ENCODE results near the gene EXOC8. TPM values are rescaled to one million over a fixed set of nuclear protein-coding genes. Genes with fewer than 3 reads are reported as not detected.

EXOC8 gene
- total and polyA plus RNA-seq, 2 experiments from 2014 or later, result 2.3 to 14.4 TPM

GRCh38 chr1:231359113-231359512 lies 21.5 kb upstream of the EXOC8 start (continued):
- TF ChIP-seq, protein P1, sequence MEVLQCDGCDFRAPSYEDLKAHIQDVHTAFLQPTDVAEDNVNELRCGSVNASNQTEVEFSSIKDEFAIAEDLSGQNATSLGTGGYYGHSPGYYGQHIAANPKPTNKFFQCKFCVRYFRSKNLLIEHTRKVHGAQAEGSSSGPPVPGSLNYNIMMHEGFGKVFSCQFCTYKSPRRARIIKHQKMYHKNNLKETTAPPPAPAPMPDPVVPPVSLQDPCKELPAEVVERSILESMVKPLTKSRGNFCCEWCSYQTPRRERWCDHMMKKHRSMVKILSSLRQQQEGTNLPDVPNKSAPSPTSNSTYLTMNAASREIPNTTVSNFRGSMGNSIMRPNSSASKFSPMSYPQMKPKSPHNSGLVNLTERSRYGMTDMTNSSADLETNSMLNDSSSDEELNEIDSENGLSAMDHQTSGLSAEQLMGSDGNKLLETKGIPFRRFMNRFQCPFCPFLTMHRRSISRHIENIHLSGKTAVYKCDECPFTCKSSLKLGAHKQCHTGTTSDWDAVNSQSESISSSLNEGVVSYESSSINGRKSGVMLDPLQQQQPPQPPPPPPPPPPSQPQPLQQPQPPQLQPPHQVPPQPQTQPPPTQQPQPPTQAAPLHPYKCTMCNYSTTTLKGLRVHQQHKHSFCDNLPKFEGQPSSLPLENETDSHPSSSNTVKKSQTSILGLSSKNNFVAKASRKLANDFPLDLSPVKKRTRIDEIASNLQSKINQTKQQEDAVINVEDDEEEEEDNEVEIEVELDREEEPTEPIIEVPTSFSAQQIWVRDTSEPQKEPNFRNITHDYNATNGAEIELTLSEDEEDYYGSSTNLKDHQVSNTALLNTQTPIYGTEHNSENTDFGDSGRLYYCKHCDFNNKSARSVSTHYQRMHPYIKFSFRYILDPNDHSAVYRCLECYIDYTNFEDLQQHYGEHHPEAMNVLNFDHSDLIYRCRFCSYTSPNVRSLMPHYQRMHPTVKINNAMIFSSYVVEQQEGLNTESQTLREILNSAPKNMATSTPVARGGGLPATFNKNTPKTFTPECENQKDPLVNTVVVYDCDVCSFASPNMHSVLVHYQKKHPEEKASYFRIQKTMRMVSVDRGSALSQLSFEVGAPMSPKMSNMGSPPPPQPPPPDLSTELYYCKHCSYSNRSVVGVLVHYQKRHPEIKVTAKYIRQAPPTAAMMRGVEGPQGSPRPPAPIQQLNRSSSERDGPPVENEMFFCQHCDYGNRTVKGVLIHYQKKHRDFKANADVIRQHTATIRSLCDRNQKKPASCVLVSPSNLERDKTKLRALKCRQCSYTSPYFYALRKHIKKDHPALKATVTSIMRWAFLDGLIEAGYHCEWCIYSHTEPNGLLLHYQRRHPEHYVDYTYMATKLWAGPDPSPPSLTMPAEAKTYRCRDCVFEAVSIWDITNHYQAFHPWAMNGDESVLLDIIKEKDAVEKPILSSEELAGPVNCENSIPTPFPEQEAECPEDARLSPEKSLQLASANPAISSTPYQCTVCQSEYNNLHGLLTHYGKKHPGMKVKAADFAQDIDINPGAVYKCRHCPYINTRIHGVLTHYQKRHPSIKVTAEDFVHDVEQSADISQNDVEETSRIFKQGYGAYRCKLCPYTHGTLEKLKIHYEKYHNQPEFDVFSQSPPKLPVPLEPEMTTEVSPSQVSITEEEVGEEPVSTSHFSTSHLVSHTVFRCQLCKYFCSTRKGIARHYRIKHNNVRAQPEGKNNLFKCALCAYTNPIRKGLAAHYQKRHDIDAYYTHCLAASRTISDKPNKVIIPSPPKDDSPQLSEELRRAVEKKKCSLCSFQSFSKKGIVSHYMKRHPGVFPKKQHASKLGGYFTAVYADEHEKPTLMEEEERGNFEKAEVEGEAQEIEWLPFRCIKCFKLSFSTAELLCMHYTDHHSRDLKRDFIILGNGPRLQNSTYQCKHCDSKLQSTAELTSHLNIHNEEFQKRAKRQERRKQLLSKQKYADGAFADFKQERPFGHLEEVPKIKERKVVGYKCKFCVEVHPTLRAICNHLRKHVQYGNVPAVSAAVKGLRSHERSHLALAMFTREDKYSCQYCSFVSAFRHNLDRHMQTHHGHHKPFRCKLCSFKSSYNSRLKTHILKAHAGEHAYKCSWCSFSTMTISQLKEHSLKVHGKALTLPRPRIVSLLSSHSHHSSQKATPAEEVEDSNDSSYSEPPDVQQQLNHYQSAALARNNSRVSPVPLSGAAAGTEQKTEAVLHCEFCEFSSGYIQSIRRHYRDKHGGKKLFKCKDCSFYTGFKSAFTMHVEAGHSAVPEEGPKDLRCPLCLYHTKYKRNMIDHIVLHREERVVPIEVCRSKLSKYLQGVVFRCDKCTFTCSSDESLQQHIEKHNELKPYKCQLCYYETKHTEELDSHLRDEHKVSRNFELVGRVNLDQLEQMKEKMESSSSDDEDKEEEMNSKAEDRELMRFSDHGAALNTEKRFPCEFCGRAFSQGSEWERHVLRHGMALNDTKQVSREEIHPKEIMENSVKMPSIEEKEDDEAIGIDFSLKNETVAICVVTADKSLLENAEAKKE (CRISPR knock-in tag; IDR thresholded peaks at IDR 0.05), result no peak
- TF ChIP-seq POLR2AphosphoS5 (IDR thresholded peaks at IDR 0.05; ENCODE audit: low read depth), result no peak
- TF ChIP-seq EZH2 (IDR thresholded peaks at IDR 0.05; ENCODE audit: low read depth, unreplicated experiment), result no peak
- no peak for TF ChIP-seq REST (IDR thresholded peaks at IDR 0.05; ENCODE audit: unreplicated experiment)
- TF ChIP-seq CREB1 (CRISPR knock-in tag; IDR thresholded peaks at IDR 0.05; ENCODE audit: low read depth), result no peak
- no peak for TF ChIP-seq EZH2phosphoT487 (IDR thresholded peaks at IDR 0.05; ENCODE audit: unreplicated experiment)
- no peak for TF ChIP-seq NANOG (IDR thresholded peaks at IDR 0.05; ENCODE audit: borderline replicate concordance)
